Left ventricle myocardium inferior (tissue), 1 donor: ENCODE results near the gene PTPN18. TPM values are rescaled to one million over a fixed set of nuclear protein-coding genes. Genes with fewer than 3 reads are reported as not detected.
A peak's percentile ranks its signal among the peaks of the same experiment; 100 is the strongest.
"Not testable (repeated sequence)": the region's sequence is repeated elsewhere in the genome, so short reads cannot be mapped to it uniquely, and the experiment has no call there.

Source experiments
- DNase-seq: peaks from one replicate; pipeline ENCODE4 v3.0.0-alpha.2; 2020
- H3K27ac ChIP-seq: fragments of 200-600 bp; replicated peaks from 2 replicates; pipeline ENCODE4 v1.8.0; 2021
- H3K27me3 ChIP-seq: fragments of 200-600 bp; 2 replicates; pipeline ENCODE4 v1.8.0; 2021; ENCODE audit warnings: low read depth
- H3K36me3 ChIP-seq: fragments of 200-600 bp; 2 replicates; pipeline ENCODE4 v1.8.0; 2021
- H3K4me1 ChIP-seq: fragments of 200-600 bp; 2 replicates; pipeline ENCODE4 v1.8.0; 2021
- H3K4me3 ChIP-seq: fragments of 200-600 bp; 2 replicates; pipeline ENCODE4 v1.8.0; 2021; ENCODE audit warnings: mild to moderate bottlenecking, moderate library complexity
- H3K9me3 ChIP-seq: fragments of 200-600 bp; replicated peaks from 2 replicates; pipeline ENCODE4 v1.8.0; 2021
- CTCF ChIP-seq: fragments of 200-600 bp; IDR thresholded peaks from 2 replicates; pipeline ENCODE4 v1.8.0; 2021; ENCODE audit warnings: antibody characterized with exemption, mild to moderate bottlenecking, borderline replicate concordance
- intact Hi-C: fragments of 100-400 bp; cut with micrococcal nuclease; formaldehyde crosslinking; loops from one replicate; pipeline ENCODE4 v1.11.0; 2022
- total RNA-seq: library from RNA; stranded (reverse); fragmentation: NEBNext Ultra II Directional; extraction: Animal tissue kit (Norgen Biotek cat#: 25700); gene quantifications from one replicate; pipeline ENCODE4 v1.2.1, GENCODE V29; 2021
- donor health status: DM: no; HTN: yes; CAD: no; lungs with severe emphysema.

PTPN18 gene
- total RNA-seq, 1 donor from 2014 or later, result 13.9 TPM

GRCh38 chr2:130390460-130391057 is 34.7 kb downstream of the PTPN18 start:
- intact Hi-C loops, result no loop called here
- Histone ChIP-seq H3K27ac (peak overlapping the region; percentile 96), H3K27me3 (no peaks in the 10 kb centered on the region), H3K4me3 (peak overlapping the region; percentile 87), H3K4me1 (peaks cover 61% of the 10 kb centered on the region), H3K36me3 (no peaks in the 10 kb centered on the region), H3K9me3 (no peaks in the 10 kb centered on the region)
- peak; percentile 48 for DNase-seq
- no peak for TF ChIP-seq CTCF

GRCh38 chr2:130391058-130391871 is 35.4 kb downstream of the PTPN18 start:
- peak; percentile 85 for DNase-seq
- TF ChIP-seq CTCF, result no peak
- Histone ChIP-seq H3K9me3 (no peaks in the 10 kb centered on the region), H3K27ac (peak overlapping the region; percentile 96), H3K4me1 (peaks cover 53% of the 10 kb centered on the region), H3K4me3 (peak overlapping the region; percentile 87), H3K27me3 (no peaks in the 10 kb centered on the region), H3K36me3 (no peaks in the 10 kb centered on the region)
- intact Hi-C loops, result no loop called here

- Histone ChIP-seq H3K4me1 (peaks cover 48% of the 10 kb centered on the region), H3K9me3 (no peaks in the 10 kb centered on the region), H3K27me3 (no peaks in the 10 kb centered on the region), H3K4me3 (peak overlapping the region; percentile 87), H3K27ac (peak overlapping the region; percentile 96), H3K36me3 (no peaks in the 10 kb centered on the region)
- TF ChIP-seq CTCF, result no peak
- no peak for DNase-seq
- intact Hi-C loops, result no loop called here
Measured at GRCh38 chr2:130391872-130392670, 36.2 kb downstream of the PTPN18 start.

- no peaks in the 10 kb centered on the region for H3K36me3 ChIP-seq
- H3K9me3 ChIP-seq, result no peaks in the 10 kb centered on the region
- TF ChIP-seq CTCF, result no peak
- no peak overlapping the region for H3K27ac ChIP-seq
- H3K27me3 ChIP-seq, result peaks cover 2% of the 10 kb centered on the region
- H3K4me3 ChIP-seq, result no peak overlapping the region
- H3K4me1 ChIP-seq, result peaks cover 35% of the 10 kb centered on the region
- intact Hi-C loops, result no loop called here
- DNase-seq, result no peak
Measured at GRCh38 chr2:130393318-130393910, 37.6 kb downstream of the PTPN18 start.

GRCh38 chr2:130406280-130406679 is 50.4 kb downstream of the PTPN18 start:
- DNase-seq, H3K27ac ChIP-seq, H3K9me3 ChIP-seq, H3K4me3 ChIP-seq, intact Hi-C loops, H3K36me3 ChIP-seq, H3K27me3 ChIP-seq, H3K4me1 ChIP-seq: not testable (repeated sequence)
